NT2/D1 (cell line): Measurements from ENCODE around the gene CERS6.
"Not testable (repeated sequence)": the region's sequence is repeated elsewhere in the genome, so short reads cannot be mapped to it uniquely, and the experiment has no call there.

ENCODE experiments used
- SUZ12 ChIP-seq: IDR thresholded peaks from 2 replicates; pipeline ENCODE4 v1.6.1; 2011; ENCODE audit not compliant: insufficient read length, insufficient read depth; ENCODE audit errors: extremely low read depth
- YY1 ChIP-seq: IDR thresholded peaks from 2 replicates; pipeline ENCODE4 v1.6.1; 2011; ENCODE audit not compliant: insufficient read length, insufficient read depth
- ZNF274 ChIP-seq: IDR thresholded peaks from 2 replicates; pipeline ENCODE4 v1.6.1; 2011; ENCODE audit warnings: mild to moderate bottlenecking, low read depth, low read length

DNA sequence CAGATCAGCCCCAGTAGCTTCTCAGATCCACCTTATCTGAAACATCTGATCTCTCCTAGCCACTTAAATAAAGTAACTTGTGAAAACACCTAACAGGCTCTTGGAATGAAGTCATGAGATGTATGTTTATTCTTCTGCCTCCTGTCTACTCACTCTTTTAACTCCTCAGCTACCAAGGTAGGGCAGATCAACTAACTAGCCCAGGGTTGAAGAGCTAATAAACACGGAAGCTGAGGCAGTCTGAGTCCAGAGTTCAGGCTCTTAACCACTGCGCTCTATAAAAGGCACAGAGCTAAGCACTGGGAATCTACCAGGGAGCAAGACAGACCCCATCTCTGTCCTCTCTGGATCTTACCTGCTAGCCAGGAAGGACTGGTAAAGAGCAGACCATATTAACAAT, 37.1 kb downstream of the CERS6 start:
- TF ChIP-seq YY1, ZNF274, SUZ12: not testable (repeated sequence)
